K562 (cell line): ENCODE data around the gene TTC28. TPM values are rescaled to one million over a fixed set of nuclear protein-coding genes. Genes with fewer than 3 reads are reported as not detected.

Experiments used
- ATAC-seq: fragments of 200-7000 bp; cut with Tn5 transposase; 3 replicates; pipeline ENCODE4 v1.9.1; 2020; ENCODE audit warnings: moderate library complexity
- BruUV-seq: library from RNA; stranded (reverse); fragments of 400-500 nt; replicated peaks from 2 replicates; lab custom pipeline; 2021; lab: Mats Ljungman, UMichigan
- CTCF ChIA-PET: fragments of 300-600 bp; formaldehyde crosslinking; extraction: SDS; loops from one replicate; lab custom pipeline; 2021; ENCODE audit warnings: low intra/inter-chr PET ratio; lab: Yijun Ruan, JAX
- POLR2A ChIA-PET: fragments of 300-600, 350-650 bp; sonication (Branson Sonifier 250); formaldehyde crosslinking; extraction: SDS; loops from one replicate; lab custom pipeline; 2021; ENCODE audit warnings: antibody characterized with exemption, inconsistent platforms; lab: Yijun Ruan, JAX
- DNase-seq, 4 experiments: peaks; one replicate each; pipeline versions ENCODE4 v3.0.0 to v3.0.0-alpha.2; 2011 to 2018; ENCODE audit warnings: low spot score in 3 of 4, mixed read lengths in 3 of 4; ENCODE audit errors: extremely low read depth in 1 of 4
- FAIRE-seq: peaks from 2 replicates; lab custom pipeline; 2011; peaks lifted over from hg19 to GRCh38; lab: Jason Lieb, UNC
- H2AFZ ChIP-seq: 2 replicates; pipeline ENCODE4 v1.6.0; 2011; ENCODE audit warnings: low read depth, low read length, control low read depth, inconsistent platforms
- H3K27ac ChIP-seq: fragments of 200-600 bp; 3 replicates; pipeline ENCODE4 v1.8.0; 2011; ENCODE audit warnings: low read depth, mild to moderate bottlenecking, control low read depth, inconsistent platforms, low read length, moderate library complexity, mixed read lengths; ENCODE audit errors: extremely low read depth
- H3K27me3 ChIP-seq, 2 experiments: fragments of 300-600 bp in 1 of 2; 2 replicates in 1 of 2; 3 replicates in 1 of 2; pipeline versions ENCODE4 v1.6.0 to v1.8.0; 2011; ENCODE audit warnings: inconsistent platforms in 2 of 2, low read length in 2 of 2, mild to moderate bottlenecking in 1 of 2, mixed read lengths in 1 of 2, moderate library complexity in 1 of 2; ENCODE audit not compliant: control insufficient read depth in 2 of 2, insufficient read depth in 2 of 2
- H3K36me3 ChIP-seq: fragments of 300-600 bp; 3 replicates; pipeline ENCODE4 v1.8.0; 2011; ENCODE audit warnings: mild to moderate bottlenecking, low read length, inconsistent platforms; ENCODE audit not compliant: control insufficient read depth, insufficient read depth
- H3K4me1 ChIP-seq, 2 experiments: fragments of 200-600 bp in 1 of 2; replicated peaks in 1 of 2; 2 replicates in 1 of 2; 3 replicates in 1 of 2; pipeline versions ENCODE4 v1.5.1 to v1.8.0; 2011; ENCODE audit warnings: inconsistent platforms in 2 of 2, low read length in 2 of 2, mild to moderate bottlenecking in 1 of 2, mixed read lengths in 1 of 2, moderate library complexity in 1 of 2; ENCODE audit not compliant: control insufficient read depth in 2 of 2, insufficient read depth in 2 of 2
- H3K4me2 ChIP-seq: 2 replicates; pipeline ENCODE4 v1.6.1; 2011; ENCODE audit warnings: low read length, control low read depth, inconsistent platforms, mixed read lengths; ENCODE audit not compliant: insufficient read depth
- H3K4me3 ChIP-seq: fragments of 200-600 bp; sonication (generic), shearing (Covaris generic); 2 replicates; pipeline ENCODE4 v1.5.1; 2016; ENCODE audit warnings: control low read depth, inconsistent platforms
- H3K79me2 ChIP-seq: fragments of 200-600 bp; 3 replicates; pipeline ENCODE4 v1.8.0; 2011; ENCODE audit warnings: low read length, inconsistent platforms; ENCODE audit not compliant: control insufficient read depth, insufficient read depth
- H3K9ac ChIP-seq, 2 experiments: 2 replicates each; pipeline versions ENCODE4 v1.6.0 to v1.6.1; 2011; ENCODE audit warnings: low read depth in 2 of 2, low read length in 2 of 2, control low read depth in 1 of 2, inconsistent platforms in 1 of 2, mild to moderate bottlenecking in 1 of 2, mixed read lengths in 1 of 2; ENCODE audit not compliant: insufficient read depth in 1 of 2
- H3K9me1 ChIP-seq: one replicate; pipeline ENCODE4 v1.6.0; 2011; ENCODE audit warnings: inconsistent platforms, mild to moderate bottlenecking, low read length, moderate library complexity; ENCODE audit not compliant: control insufficient read depth, insufficient read depth
- H3K9me3 ChIP-seq: replicated peaks from 2 replicates; pipeline ENCODE4 v1.5.1; 2011; ENCODE audit warnings: low read depth, low read length, inconsistent platforms; ENCODE audit not compliant: control insufficient read depth, insufficient read depth
- H4K20me1 ChIP-seq: replicated peaks from 2 replicates; pipeline ENCODE4 v1.6.1; 2011; ENCODE audit warnings: low read length, inconsistent platforms, mixed read lengths; ENCODE audit not compliant: control insufficient read depth, insufficient read depth
- HEY1 ChIP-seq: fragments of 250-450 bp; sonication (Bioruptor Pico); IDR thresholded peaks from 2 replicates; pipeline ENCODE4 v1.5.0; 2020; ENCODE audit warnings: mild to moderate bottlenecking, moderate library complexity, borderline replicate concordance
- KAT7 ChIP-seq: sonication (generic); formaldehyde crosslinking; IDR thresholded peaks from 2 replicates; pipeline ENCODE4 v1.8.0; 2022; ENCODE audit warnings: missing genetic modification reagents, mild to moderate bottlenecking, borderline replicate concordance
- KDM4B ChIP-seq, 2 experiments: fragments of 450-650 bp in 1 of 2; sonication (generic) in 1 of 2; IDR thresholded peaks; 2 replicates each; pipeline ENCODE4 v1.6.1; 2016 to 2017; ENCODE audit warnings: borderline replicate concordance in 2 of 2, antibody characterized with exemption in 1 of 2, low read depth in 1 of 2, mild to moderate bottlenecking in 1 of 2
- KLF16 ChIP-seq: IDR thresholded peaks from 2 replicates; pipeline ENCODE4 v1.6.1; 2016; ENCODE audit warnings: antibody characterized with exemption
- MBD2 ChIP-seq: sonication (generic); IDR thresholded peaks from 2 replicates; pipeline ENCODE4 v1.6.1; 2016; ENCODE audit warnings: low read depth, borderline replicate concordance
- RBM39 ChIP-seq: fragments of 200-400 bp; formaldehyde crosslinking; optimal IDR thresholded peaks from 2 replicates; pipeline ENCODE3; 2018; ENCODE audit warnings: low read depth, low read length
- TEAD2 ChIP-seq: fragments of 450-650 bp; IDR thresholded peaks from 2 replicates; pipeline ENCODE4 v1.6.1; 2016; ENCODE audit warnings: missing genetic modification characterization, control low read depth, missing compliant biosample characterization
- TEAD4 ChIP-seq, 2 experiments: sonication (generic) in 1 of 2; formaldehyde crosslinking in 1 of 2; IDR thresholded peaks; 2 replicates each; pipeline versions ENCODE4 v1.6.1 to v1.8.0; 2012 to 2022; ENCODE audit warnings: borderline replicate concordance in 1 of 2, inconsistent platforms in 1 of 2, low read length in 1 of 2, mild to moderate bottlenecking in 1 of 2, missing genetic modification reagents in 1 of 2
- ZNF311 ChIP-seq: fragments of 250-450 bp; sonication (Bioruptor Pico); IDR thresholded peaks from 2 replicates; pipeline ENCODE4 v1.4.0; 2020; ENCODE audit warnings: mild to moderate bottlenecking, moderate library complexity
- WGBS: fragments of 100-300 bp; shearing (Covaris generic); methylation state at CpG from one replicate; pipeline ENCODE4 v1.1.6; 2016; ENCODE audit warnings: low coverage, mixed read lengths; ENCODE audit not compliant: insufficient coverage; ENCODE audit errors: missing lambda C conversion rate; 5-methylcytosine and 5-hydroxymethylcytosine counted together
- in situ Hi-C: fragments of 300-500 bp; cut with MboI; formaldehyde crosslinking; loops from 4 replicates; pipeline ENCODE4 v1.15.0; 2018; ENCODE audit warnings: inconsistent platforms, mixed read lengths
- intact Hi-C: fragments of 100-400 bp; cut with micrococcal nuclease; formaldehyde crosslinking; loops from 2 replicates; pipeline ENCODE4 v1.14.2; 2022
- polyA plus RNA-seq, 8 experiments: library from polyadenylated mRNA; depleted of rRNA in 4 of 8; stranded (reverse) in 5 of 8; unstranded in 3 of 8; fragments of >200 nt; fragmentation: Nextera tagmentation in 2 of 8; fragmentation: Illumina TruSeq in 1 of 8; extraction: Ambion mirVana in 2 of 8; extraction: Trizol in 1 of 8; gene quantifications; 2 replicates each; pipeline versions ENCODE4 v1.2.1 to v1.2.3, GENCODE V29; 2011 to 2014; ENCODE audit warnings: inconsistent platforms in 1 of 8, missing spikeins in 1 of 8
- total RNA-seq, 7 experiments: library from RNA; depleted of rRNA in 6 of 7; stranded (reverse); fragments of >200 nt in 6 of 7; fragmentation: Illumina TruSeq in 2 of 7; extraction: Trizol in 2 of 7; gene quantifications; 2 replicates each; pipeline versions ENCODE4 v1.2.1 to v1.2.3, GENCODE V29; 2011 to 2021; ENCODE audit warnings: low replicate concordance in 1 of 7

TTC28 gene
- total and polyA plus RNA-seq, 9 of the 15 experiments (the other 6 are each of a cell fraction or from before 2014, with no cell fraction given): 0.22 to 10.7 (median 3.1) TPM

GRCh38 chr22:28711341-28711740 is 31.7 kb upstream of the TTC28 start:
- no TSS peak for BruUV-seq
- no peaks in the 10 kb centered on the region for H3K4me1 ChIP-seq
- in situ Hi-C loops (no loop called here), intact Hi-C loops (no loop called here)
- H3K36me3 ChIP-seq: peaks cover 60% of the 10 kb centered on the region
- H2AFZ ChIP-seq: no peak overlapping the region
- H3K4me3 ChIP-seq: no peak overlapping the region
- WGBS: 75% methylated on average over 2 of the region's 2 CpGs
- ChIA-PET CTCF (interaction anchor here (0.8 kb wide), 1 partner anchor 111 kb away, joined by 3 read pairs; no protein-coding TSS in a partner anchor), POLR2A (no interaction called here)
- no peaks in the 10 kb centered on the region for H3K79me2 ChIP-seq
- H4K20me1 ChIP-seq: no peaks in the 10 kb centered on the region
- H3K9me3 ChIP-seq: no peaks in the 10 kb centered on the region
- no peak for FAIRE-seq
- H3K9me1 ChIP-seq: no peaks in the 10 kb centered on the region
- H3K9ac ChIP-seq: no peak overlapping the region
- H3K4me2 ChIP-seq: no peak overlapping the region
- H3K27me3 ChIP-seq: no peaks in the 10 kb centered on the region
- no peak overlapping the region for H3K27ac ChIP-seq
- TF ChIP-seq TEAD4 (IDR thresholded peaks at IDR 0.05; ENCODE audit: low read length): no peak
- TF ChIP-seq TEAD4 (CRISPR knock-in tag; IDR thresholded peaks at IDR 0.05; ENCODE audit: borderline replicate concordance): no peak
- no peak for TF ChIP-seq KDM4B (IDR thresholded peaks at IDR 0.05; ENCODE audit: borderline replicate concordance in 2 of 2, low read depth in 1 of 2)
- TF ChIP-seq KAT7 (CRISPR knock-in tag): no peak
- TF ChIP-seq KLF16: no peak
- no peak for TF ChIP-seq MBD2
- TF ChIP-seq TEAD2 (tag): no peak
- no peak for TF ChIP-seq HEY1 (CRISPR knock-in tag)
- no peak for TF ChIP-seq ZNF311 (CRISPR knock-in tag)
- no peak for TF ChIP-seq RBM39
- TF ChIP-seq, all 486 proteins: peak for 0
- ATAC-seq: no peak
- no peak for DNase-seq
